ENCODE measurements around the gene PLN. TPM values are rescaled to one million over a fixed set of nuclear protein-coding genes. Genes with fewer than 3 reads are reported as not detected.

Gene PLN
- polyA plus RNA-seq, 3 donors: 0.28 TPM; not detected in 2

- no peak overlapping the region for H3K4me3 ChIP-seq (replicated peaks in 1 of 3; ENCODE audit: low read depth in 2 of 3, low read length in 3 of 3)
- H3K9me3 Mint-ChIP-seq: peaks cover 2 to 9% (median 6%) of the 10 kb centered on the region in 7 donors
- no peaks in the 10 kb centered on the region for H3K79me2 ChIP-seq (ENCODE audit: insufficient read depth, low read length)
- H3K36me3 Mint-ChIP-seq: peaks cover 37 to 60% of the 10 kb centered on the region in 2 donors
- no peaks in the 10 kb centered on the region for H3K4me1 ChIP-seq (ENCODE audit: control insufficient read depth in 1 of 2, insufficient read depth in 2 of 2, low read length in 2 of 2)
- no peaks in the 10 kb centered on the region for H3K9me3 ChIP-seq (replicated peaks in 1 of 2; ENCODE audit: control insufficient read depth in 1 of 2, insufficient read depth in 1 of 2, low read length in 2 of 2)
- no peak overlapping the region for H3K27ac ChIP-seq (ENCODE audit: low read depth in 1 of 2, low read length in 2 of 2)
- no peak for TF ChIP-seq CTCF (IDR thresholded peaks at IDR 0.05)
- H4K20me1 ChIP-seq (ENCODE audit: insufficient read depth, low read length): peaks cover 54% of the 10 kb centered on the region
- WGBS (ENCODE audit: insufficient coverage): 40% methylated on average over 1 of the region's 2 CpGs
- peaks cover 12 to 52% of the 10 kb centered on the region in 2 donors for H3K36me3 ChIP-seq (replicated peaks in 1 of 2; ENCODE audit: control insufficient read depth in 1 of 2, insufficient read depth in 2 of 2, low read length in 2 of 2)
- peaks cover 0 to 2% (median 0%) of the 10 kb centered on the region in 3 donors for H3K27me3 Mint-ChIP-seq (ENCODE audit: low read depth in 3 of 3)
- no peak overlapping the region for H3K27ac Mint-ChIP-seq
- no peak overlapping the region for H2AFZ ChIP-seq (ENCODE audit: insufficient read depth, low read depth, low read length, poor library complexity, severe bottlenecking)
- no peak overlapping the region for H3K4me3 Mint-ChIP-seq
- no peak overlapping the region for H3K4me2 ChIP-seq (replicated peaks; ENCODE audit: extremely low read depth, low read length, poor library complexity, severe bottlenecking)
- intact Hi-C loops (cut with micrococcal nuclease): no loop called here
- no peaks in the 10 kb centered on the region for H3K27me3 ChIP-seq (ENCODE audit: control insufficient read depth in 2 of 2, insufficient read depth in 2 of 2, low read length in 2 of 2)
- H3K4me1 Mint-ChIP-seq: no peaks in the 10 kb centered on the region
- DNase-seq: no peak
- no peak overlapping the region for H3K9ac ChIP-seq (ENCODE audit: insufficient read depth, low read length, poor library complexity, severe bottlenecking)
Measured at GRCh38 chr6:118502169-118502568, 45.9 kb upstream of the PLN start.

GRCh38 chr6:118504611-118505010 is 43.5 kb upstream of the PLN start:
- H3K36me3 ChIP-seq (replicated peaks in 1 of 2; ENCODE audit: control insufficient read depth in 1 of 2, insufficient read depth in 2 of 2, low read length in 2 of 2): peaks cover 12 to 52% of the 10 kb centered on the region in 2 donors
- intact Hi-C loops (cut with micrococcal nuclease): no loop called here
- no CpG with 5 or more reads among the region's 2 CpGs for WGBS (ENCODE audit: insufficient coverage)

More at GRCh38 chr6:118504611-118505010, 43.5 kb upstream of the PLN start:
- Mint-ChIP-seq H3K4me3 (no peak overlapping the region), H3K36me3 (peaks cover 36 to 44% of the 10 kb centered on the region in 2 donors), H3K27me3 (ENCODE audit: low read depth in 3 of 3) (peaks cover 0 to 2% (median 0%) of the 10 kb centered on the region in 3 donors), H3K4me1 (no peaks in the 10 kb centered on the region), H3K9me3 (peaks cover 2 to 9% (median 6%) of the 10 kb centered on the region in 7 donors), H3K27ac (no peak overlapping the region)
- Histone ChIP-seq H4K20me1 (ENCODE audit: insufficient read depth, low read length) (peaks cover 65% of the 10 kb centered on the region), H3K27ac (ENCODE audit: low read depth in 1 of 2, low read length in 2 of 2) (no peak overlapping the region), H3K9ac (ENCODE audit: insufficient read depth, low read length, poor library complexity, severe bottlenecking) (no peak overlapping the region), H3K79me2 (ENCODE audit: insufficient read depth, low read length) (no peaks in the 10 kb centered on the region), H3K27me3 (ENCODE audit: control insufficient read depth in 2 of 2, insufficient read depth in 2 of 2, low read length in 2 of 2) (no peaks in the 10 kb centered on the region), H3K4me2 (replicated peaks; ENCODE audit: extremely low read depth, low read length, poor library complexity, severe bottlenecking) (no peak overlapping the region), H3K4me3 (replicated peaks in 1 of 3; ENCODE audit: low read depth in 2 of 3, low read length in 3 of 3) (no peak overlapping the region), H2AFZ (ENCODE audit: insufficient read depth, low read depth, low read length, poor library complexity, severe bottlenecking) (no peak overlapping the region), H3K4me1 (ENCODE audit: control insufficient read depth in 1 of 2, insufficient read depth in 2 of 2, low read length in 2 of 2) (no peaks in the 10 kb centered on the region), H3K9me3 (replicated peaks in 1 of 2; ENCODE audit: control insufficient read depth in 1 of 2, insufficient read depth in 1 of 2, low read length in 2 of 2) (no peaks in the 10 kb centered on the region)
- TF ChIP-seq CTCF (IDR thresholded peaks at IDR 0.05): no peak
- no peak for DNase-seq

Measured in CD14-positive monocyte (primary cell).